Measurements from ENCODE around the gene GRAP2. TPM values are rescaled to one million over a fixed set of nuclear protein-coding genes. Genes with fewer than 3 reads are reported as not detected.

The GRAP2 gene
- total and polyA plus RNA-seq, 9 of the 15 experiments (the other 6 are each of a cell fraction or from before 2014, with no cell fraction given) = 4.8 to 88.7 (median 60.4) TPM

DNA sequence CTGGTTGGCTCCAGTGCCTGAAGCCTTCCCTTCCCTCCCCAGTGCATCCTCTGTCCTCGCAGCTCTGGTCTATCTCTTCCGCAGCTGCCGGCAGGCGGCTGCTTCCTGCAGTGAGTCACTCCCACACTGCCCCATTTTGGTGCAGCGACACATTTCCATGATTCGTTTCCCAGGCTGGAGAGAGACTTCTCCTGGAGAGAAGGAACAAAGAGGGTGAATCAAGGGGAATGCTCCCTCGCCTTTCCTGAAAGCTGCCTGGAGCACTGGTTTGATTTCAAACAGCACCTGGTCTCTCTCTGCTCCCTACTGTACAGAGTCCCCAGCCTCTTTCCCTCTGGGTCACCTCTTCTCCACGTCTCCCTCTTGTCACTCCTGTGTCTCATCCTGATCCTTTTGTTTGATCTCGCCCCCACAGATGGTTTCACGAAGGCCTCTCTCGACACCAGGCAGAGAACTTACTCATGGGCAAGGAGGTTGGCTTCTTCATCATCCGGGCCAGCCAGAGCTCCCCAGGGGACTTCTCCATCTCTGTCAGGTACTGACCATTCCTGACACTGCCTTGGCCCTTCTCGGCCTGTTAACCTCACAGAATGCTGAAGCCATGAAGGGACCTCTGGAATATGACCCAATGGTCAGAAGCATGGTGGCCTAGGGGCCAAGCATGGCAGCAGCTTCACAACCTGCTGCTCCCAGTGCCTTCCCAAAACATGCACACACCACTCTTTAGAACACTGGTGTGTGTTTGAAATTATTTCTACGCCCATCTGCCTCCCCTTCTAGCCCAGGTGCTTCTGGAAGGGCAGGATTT lies 59.0 kb downstream of the GRAP2 start, which contains the start of gene TMA7B (continued):
- peak in 1 of 3 experiments; percentile 71 for TF ChIP-seq YY1 (IDR thresholded peaks at IDR 0.05; ENCODE audit: borderline replicate concordance in 1 of 3, control insufficient read depth in 1 of 3, extremely low read depth in 1 of 3, insufficient read depth in 3 of 3, insufficient read length in 1 of 3, insufficient replicate concordance in 2 of 3, low read depth in 1 of 3, low read length in 2 of 3)
- TF ChIP-seq ZNF408 (CRISPR knock-in tag; IDR thresholded peaks at IDR 0.05; ENCODE audit: low read depth) = no peak
- peak; percentile 76 for TF ChIP-seq FOSL1 (tag; conservative IDR thresholded peaks at IDR 0.05)
- TF ChIP-seq ELK1 (CRISPR knock-in tag; IDR thresholded peaks at IDR 0.05) = no peak
- TF ChIP-seq TCF3 (CRISPR knock-in tag; IDR thresholded peaks at IDR 0.05) = peak; percentile 39; the same call in 1 of the 2 replicates
- TF ChIP-seq ARHGAP35 (IDR thresholded peaks at IDR 0.05; ENCODE audit: partially characterized antibody) = no peak
- no peak for TF ChIP-seq HDAC3 (IDR thresholded peaks at IDR 0.05; ENCODE audit: borderline replicate concordance, partially characterized antibody)
- TF ChIP-seq, protein P1, sequence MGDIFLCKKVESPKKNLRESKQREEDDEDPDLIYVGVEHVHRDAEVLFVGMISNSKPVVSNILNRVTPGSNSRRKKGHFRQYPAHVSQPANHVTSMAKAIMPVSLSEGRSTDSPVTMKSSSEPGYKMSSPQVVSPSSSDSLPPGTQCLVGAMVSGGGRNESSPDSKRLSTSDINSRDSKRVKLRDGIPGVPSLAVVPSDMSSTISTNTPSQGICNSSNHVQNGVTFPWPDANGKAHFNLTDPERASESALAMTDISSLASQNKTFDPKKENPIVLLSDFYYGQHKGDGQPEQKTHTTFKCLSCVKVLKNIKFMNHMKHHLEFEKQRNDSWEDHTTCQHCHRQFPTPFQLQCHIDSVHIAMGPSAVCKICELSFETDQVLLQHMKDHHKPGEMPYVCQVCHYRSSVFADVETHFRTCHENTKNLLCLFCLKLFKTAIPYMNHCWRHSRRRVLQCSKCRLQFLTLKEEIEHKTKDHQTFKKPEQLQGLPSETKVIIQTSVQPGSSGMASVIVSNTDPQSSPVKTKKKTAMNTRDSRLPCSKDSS (IDR thresholded peaks at IDR 0.05; ENCODE audit: low read depth, partially characterized antibody) = no peak
- TF ChIP-seq MLLT1 (IDR thresholded peaks at IDR 0.05) = no peak
- peak; percentile 39 for TF ChIP-seq VEZF1 (CRISPR knock-in tag; IDR thresholded peaks at IDR 0.05)
- no peak for TF ChIP-seq ZBTB5 (IDR thresholded peaks at IDR 0.05)
- TF ChIP-seq ETV1 (tag; conservative IDR thresholded peaks at IDR 0.05; ENCODE audit: low read depth) = peak; percentile 41; the same call in 1 of the 2 replicates
- no peak for TF ChIP-seq LCOR (CRISPR knock-in tag; IDR thresholded peaks at IDR 0.05)
- 0 out of 2 replicates have a peak, but pooled peaks have one; percentile 16 for TF ChIP-seq TEAD4 (IDR thresholded peaks at IDR 0.05; ENCODE audit: low read length)
- no peak for TF ChIP-seq TEAD4 (CRISPR knock-in tag; IDR thresholded peaks at IDR 0.05; ENCODE audit: borderline replicate concordance)
- TF ChIP-seq MEF2D (tag; conservative IDR thresholded peaks at IDR 0.05; ENCODE audit: low read depth) = no peak
- no peak for TF ChIP-seq ILF3 (IDR thresholded peaks at IDR 0.05; ENCODE audit: borderline replicate concordance)
- peak; percentile 21; the same call in 1 of the 2 replicates for TF ChIP-seq CBFA2T2 (conservative IDR thresholded peaks at IDR 0.05)

Measured in K562 (cell line).